Limb (tissue), 2 donors: ENCODE results near the gene AMDHD2.

ENCODE experiments used
- DNase-seq, 2 donors: peaks; one replicate each; pipeline ENCODE4 v3.0.0-alpha.2; 2016; ENCODE audit errors: extremely low spot score in 2 of 2

Gene AMDHD2

DNA sequence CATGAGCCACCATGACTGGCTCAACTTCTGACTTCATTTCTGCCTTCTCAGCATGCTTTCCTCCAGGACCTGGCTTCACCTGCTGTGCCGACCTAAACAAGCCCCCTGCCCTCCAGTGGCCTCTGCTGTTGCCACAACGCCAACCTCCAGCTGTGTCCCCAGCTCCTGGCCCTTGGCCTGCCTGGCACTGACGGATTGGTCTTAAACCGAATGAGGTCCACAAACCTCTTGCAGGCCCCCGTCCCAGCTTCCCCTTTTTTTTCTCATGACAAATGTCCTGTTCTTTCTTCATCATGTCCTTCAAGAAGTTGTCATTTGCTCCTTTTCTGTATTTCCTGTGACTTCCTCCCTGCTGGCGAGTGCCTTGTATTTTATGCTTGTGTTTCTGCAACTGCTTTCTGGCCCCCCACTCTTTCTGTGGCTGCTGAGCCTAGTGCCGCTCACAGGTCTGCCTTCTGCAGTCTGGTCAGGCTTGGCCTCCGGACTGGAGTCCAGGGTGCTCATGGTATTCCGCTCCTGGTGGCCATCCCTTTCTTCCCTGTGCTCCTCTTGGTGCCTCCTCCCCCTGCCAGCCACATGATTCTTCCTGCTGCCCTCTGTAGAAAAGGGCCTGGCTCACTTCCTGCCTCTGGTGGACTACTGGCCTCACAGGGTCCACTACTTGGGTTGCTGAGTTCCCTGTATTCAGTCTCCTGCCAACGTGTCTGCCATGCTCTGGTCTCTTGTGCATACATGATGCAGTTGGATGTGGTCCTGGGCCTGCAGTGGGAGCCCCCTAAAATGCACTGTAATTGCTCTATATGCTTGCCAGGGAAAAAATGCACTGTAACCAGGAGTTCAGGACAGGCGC lies 3.6 kb upstream of the AMDHD2 start:
- DNase-seq, result no peak

DNA sequence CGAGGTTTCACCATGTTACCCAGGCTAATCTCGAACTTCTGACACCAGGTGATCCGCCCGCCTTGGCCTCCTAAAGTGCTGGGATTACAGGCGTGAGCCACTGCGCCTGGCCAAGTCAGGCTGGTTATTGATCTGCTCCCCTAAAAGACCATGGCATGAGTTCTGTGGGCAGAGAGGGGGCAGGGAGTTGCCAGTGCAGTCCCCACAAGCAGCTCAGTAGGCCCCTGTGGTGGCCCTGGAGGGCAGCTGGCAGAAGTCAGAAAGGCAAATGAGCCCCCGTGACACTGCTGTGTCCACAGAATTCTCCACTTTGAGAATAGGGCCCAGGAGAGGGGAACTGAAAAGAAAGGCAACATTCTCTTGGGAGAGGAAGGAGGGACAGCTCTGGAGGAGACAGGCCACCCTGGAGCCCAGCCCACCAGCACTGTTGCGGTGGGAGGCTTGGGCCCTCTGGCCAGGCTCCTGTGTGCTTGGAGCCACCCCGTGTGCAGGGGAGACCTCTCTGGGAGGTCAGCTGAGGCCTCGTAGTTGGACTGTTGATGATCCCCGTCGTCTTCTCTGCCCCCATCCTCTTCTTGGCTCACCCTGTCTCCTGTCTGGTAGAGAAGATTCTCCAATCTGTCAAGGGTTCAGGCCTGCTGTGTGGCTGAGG lies 2.1 kb upstream of the AMDHD2 start:
- DNase-seq, result no peak

DNA sequence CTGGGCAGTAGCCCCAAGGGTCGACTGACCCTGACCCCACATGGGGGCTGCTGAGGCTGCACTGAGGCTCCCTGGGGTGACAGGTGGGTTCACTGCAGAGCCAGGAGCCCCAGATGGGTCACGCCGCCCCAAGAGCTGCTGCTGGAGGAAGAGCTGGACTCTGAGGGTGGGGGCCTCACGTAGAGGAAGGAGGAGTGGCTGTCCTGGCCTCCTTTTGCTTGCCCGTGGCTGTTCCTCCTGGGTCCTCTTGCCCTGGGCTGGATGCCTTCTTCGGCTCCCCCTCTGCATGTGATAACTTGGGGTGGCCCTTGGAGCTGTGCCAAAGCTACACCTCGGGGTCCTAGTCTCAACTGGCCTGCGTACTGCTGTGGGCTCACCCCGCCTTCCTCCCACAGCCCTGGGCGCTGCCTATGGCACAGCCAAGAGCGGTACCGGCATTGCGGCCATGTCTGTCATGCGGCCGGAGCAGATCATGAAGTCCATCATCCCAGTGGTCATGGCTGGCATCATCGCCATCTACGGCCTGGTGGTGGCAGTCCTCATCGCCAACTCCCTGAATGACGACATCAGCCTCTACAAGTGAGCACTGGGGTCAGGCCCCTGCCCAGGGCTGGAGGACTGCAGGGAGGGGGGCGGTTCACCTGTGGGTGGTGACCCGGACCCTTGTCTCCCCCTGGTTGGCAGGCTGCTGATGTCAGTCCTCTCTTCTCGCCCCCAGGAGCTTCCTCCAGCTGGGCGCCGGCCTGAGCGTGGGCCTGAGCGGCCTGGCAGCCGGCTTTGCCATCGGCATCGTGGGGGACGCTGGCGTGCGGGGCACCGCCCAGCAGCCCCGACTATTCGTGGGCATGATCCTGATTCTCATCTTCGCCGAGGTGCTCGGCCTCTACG lies 1.1 kb upstream of the AMDHD2 start:
- DNase-seq, result peak in 1 of 2 donors; percentile 37

DNA sequence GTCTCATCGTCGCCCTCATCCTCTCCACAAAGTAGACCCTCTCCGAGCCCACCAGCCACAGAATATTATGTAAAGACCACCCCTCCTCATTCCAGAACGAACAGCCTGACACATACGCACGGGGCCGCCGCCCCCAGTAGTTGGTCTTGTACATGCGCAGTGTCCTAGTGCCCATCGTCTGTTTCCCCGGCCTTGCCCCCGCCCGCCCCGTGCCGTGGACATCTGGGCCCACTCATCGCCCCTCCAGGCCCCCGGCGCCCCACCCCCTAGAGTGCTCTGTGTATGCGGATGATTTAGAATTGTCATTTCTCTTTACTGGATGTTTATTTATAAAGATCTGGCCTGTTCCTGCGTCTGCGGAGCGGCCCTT lies 475 bp upstream of the AMDHD2 start:
- DNase-seq, result no peak

DNA sequence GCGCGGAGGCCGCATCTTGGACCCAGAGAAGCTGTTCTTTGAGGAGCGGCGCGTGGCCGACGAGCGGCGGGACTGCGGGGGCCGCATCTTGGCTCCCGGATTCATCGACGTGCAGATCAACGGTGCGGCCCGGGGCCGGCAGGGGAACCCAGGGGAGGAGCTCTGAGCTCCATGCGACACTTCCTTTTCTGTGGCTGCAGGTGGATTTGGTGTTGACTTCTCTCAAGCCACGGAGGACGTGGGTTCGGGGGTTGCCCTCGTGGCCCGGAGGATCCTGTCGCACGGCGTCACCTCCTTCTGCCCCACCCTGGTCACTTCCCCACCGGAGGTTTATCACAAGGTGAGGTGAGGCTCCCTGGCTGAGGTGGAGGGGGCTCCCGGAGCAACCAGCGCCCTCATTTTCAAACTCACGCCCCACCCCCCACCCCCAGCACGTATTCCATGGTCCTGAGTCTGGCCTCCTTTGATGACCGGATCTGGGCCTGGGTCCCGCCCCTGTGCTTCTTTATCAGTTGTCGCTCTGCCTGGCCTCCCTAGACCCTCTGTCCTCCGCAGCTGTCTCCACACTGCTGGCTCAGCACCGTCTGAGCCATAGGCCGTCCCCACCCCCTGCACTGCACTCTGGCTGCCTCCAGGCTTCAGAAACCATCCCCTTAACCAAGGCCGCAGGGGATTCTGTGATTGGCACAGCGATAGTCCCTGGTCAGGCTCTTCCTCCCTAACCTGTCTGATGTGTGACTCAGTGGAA lies 787 bp downstream of the AMDHD2 start:
- peak in 1 of 2 donors; percentile 27 for DNase-seq

DNA sequence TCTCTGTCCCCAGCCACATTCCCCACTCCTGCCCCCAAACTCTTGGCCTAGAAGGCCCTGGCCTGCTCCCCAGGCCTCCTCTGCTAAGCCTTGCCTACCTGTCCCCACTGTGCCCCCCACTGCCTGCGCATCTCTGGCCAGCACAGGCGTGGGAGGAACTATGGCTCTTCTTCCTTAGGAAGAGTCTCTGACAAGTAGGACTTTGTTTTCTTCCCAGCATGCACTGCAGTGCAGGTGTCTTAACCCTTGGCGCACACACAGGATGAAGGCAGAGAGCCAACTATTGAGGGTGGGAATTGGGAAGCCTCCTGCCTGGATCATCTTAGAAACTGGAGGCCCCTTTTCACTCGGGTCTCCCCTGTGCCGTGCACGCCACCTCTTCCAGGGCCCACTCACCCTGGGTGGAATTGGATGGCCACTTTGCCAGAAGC lies 3.6 kb downstream of the AMDHD2 start:
- DNase-seq, result no peak

DNA sequence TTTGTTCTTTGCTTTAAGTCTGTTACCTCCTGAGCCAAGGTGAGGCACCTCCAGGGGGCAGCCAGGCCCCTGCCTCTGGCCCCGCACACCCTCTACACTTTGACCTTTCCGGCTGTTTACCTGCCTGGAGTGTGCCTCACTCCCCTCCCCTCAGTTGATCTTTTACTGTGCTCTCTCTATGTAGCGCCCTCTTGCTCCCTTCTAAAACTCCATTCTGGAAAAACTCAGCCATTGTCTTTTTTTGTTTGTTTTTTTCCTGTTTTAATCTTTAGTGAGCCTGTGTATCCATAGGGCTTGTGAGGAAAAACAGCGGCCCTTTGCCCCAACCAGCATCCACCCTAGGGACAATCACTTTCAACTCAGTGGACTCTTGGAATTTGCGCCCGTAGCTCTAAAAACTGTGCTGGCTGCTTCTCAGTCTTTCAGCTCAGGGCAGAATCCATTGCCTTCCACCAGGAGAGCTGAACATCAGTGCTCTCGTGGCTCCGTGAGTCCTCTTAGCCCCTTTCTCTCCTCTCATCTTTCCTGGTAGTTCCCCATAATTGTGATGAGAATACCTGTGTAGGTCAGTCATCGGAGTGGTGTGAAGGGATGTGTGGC lies 4.3 kb downstream of the AMDHD2 start:
- DNase-seq, result no peak

DNA sequence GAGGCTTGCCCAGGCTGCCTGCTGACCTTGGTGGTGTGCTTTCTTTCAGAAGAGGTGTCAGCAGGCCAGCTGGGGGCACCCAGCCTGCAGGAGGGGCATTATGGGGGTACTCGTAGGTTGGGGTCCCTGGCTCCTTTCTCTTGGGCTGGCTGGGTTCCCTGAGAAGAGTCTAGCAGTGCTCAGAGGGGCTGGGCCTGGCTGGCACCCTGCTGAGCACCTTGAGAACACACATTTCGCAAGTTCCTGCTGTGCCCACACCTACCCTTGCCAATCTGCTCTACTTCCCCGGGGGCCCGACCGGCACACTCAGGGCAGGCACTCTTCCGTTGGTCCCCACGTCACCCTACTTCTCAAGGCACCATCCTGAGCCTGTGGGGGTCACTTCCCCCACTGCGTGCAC lies 6.0 kb downstream of the AMDHD2 start:
- DNase-seq, result no peak

DNA sequence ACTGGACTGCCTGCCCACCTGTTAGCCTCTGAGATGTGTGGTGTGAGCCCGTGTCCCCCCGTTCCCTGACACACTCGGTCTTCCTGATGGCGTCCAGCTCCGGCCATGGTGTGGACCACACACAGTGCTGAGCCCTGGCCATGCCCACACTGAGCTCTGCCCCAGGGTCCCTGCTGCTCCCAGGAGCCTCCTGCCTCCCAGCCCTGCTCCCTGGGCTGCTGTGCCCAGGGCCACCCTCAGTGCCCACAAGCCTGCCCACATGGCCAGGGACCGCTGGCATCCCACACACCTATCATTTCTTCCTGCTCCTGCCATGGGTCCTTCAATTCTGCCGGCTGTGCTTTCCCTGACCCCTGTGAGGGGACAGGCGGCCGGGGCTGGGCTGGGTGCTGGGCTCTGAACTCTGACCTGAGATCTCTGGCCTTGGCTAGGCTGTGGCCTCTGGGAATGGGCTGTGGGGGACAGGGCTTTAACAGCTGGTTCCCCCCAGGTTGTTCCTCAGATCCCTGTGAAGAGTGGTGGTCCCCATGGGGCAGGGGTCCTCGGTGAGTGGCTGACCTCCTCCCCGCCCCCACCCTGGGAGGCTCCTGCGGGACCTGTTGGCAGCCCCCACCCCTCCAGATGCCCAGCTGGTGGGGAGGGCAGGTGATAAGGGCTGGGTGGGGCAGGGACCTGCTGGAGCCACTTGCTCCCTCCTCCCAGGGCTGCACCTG lies 7.1 kb downstream of the AMDHD2 start:
- no peak for DNase-seq

DNA sequence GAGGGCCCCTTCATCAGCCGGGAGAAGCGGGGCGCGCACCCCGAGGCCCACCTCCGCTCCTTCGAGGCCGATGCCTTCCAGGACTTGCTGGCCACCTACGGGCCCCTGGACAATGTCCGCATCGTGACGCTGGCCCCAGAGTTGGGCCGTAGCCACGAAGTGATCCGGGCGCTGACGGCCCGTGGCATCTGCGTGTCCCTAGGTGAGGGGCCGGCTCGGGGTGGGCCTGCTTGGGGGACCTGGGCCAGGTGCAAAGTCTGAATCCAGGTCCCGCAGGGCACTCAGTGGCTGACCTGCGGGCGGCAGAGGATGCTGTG lies 7.6 kb downstream of the AMDHD2 start:
- no peak for DNase-seq

DNA sequence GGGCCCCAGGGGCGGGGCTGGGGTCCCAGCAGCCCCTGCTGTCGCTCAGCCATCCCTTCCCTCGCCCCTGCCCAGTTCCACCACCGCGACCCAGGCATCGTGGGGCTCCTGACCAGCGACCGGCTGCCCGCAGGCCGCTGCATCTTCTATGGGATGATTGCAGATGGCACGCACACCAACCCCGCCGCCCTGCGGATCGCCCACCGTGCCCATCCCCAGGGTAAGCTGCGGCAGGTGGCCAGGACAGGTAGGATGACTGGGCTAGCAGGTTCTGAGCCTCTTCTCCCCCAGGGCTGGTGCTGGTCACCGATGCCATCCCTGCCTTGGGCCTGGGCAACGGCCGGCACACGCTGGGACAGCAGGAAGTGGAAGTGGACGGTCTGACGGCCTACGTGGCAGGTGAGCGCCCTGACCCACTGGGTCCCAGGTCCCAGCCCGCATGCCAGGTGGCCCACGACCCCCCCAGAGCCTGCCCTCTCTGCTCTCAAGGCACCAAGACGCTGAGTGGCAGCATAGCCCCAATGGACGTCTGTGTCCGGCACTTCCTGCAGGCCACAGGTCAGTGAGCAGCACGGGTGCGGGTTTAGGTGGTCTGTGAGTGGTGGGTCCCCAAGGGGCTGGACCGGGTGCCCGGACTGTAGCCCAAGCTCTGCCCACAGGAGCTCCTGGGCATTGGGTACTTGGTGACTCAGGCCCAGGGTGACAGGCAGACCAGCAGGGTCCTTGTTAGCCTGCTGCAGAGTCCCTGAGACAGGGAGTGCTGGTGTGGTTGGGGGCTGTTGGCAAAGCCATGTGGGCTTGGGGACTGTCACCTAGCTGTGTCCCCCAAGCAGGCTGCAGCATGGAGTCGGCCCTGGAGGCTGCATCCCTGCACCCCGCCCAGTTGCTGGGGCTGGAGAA lies 8.2 kb downstream of the AMDHD2 start:
- no peak for DNase-seq

DNA sequence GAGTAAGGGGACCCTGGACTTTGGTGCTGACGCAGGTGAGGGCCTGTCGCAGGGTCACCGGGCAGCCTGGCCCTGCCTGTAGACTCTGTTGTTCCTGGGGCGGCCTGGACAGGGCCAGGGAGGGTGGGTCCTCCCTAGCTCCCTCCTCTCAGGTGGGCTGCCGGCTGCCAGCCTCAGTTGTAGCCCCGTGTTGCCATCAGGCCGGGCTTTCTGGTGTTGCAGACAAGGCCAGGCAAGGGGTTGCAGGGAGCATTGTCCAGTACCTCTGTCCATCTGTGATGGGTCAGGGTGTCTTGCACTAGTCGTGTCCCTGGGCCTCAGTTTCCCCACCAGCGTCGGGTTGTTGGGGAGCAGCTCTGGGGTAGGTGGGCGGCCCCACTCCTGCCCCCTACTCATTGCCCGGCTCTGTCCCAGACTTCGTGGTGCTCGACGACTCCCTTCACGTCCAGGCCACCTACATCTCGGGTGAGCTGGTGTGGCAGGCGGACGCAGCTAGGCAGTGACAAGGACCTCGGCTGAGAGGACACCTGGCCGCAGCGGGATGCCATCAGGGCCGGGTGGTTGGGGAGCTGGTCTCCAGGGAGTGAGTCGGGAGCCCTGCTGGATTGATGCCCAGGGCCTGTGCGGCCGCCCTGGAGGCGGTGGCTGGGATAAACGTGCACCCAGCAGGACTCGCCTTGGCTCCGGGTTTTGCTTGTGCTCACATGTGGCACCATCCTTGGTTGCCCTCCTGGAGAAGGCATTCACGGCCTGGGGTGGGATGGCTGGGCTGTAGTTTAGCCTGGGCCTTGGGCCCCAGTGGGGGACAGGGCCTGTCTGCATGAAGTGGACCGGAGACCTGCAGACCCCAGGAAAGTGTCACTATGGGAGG lies 9.1 kb downstream of the AMDHD2 start:
- DNase-seq, result no peak

DNA sequence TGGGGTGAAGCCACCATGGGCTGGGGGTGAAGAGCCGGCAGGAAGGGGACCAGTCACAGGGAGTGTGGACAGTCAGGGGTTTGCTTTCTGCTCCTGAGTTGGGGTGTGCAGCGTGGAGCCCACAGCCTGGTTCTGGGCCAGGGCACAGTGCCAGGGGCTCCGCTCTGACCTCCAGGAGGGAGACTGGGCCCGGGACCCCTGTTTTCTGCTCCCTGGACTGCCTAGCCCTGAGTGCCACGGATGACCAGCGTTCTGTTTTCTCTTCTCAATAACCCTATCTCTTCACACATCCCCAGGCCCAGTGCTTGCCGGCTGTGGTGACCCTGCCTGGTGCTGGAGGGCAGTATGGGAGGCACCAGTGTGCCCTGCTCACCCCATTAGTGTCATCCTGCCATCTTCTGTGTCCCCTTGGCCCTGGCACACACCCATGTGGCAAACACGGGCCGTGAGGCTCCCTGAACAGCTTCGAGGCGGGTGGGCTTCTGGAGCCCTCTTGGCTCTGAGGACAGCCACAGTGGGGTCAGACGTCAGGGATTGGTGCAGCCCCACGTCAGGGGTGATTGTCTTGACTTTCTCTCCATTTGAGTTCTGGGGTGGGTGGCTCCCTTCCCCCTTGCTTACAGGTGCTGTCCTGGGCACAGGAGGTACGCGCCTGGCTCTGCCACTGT lies 9.9 kb downstream of the AMDHD2 start:
- no peak for DNase-seq

DNA sequence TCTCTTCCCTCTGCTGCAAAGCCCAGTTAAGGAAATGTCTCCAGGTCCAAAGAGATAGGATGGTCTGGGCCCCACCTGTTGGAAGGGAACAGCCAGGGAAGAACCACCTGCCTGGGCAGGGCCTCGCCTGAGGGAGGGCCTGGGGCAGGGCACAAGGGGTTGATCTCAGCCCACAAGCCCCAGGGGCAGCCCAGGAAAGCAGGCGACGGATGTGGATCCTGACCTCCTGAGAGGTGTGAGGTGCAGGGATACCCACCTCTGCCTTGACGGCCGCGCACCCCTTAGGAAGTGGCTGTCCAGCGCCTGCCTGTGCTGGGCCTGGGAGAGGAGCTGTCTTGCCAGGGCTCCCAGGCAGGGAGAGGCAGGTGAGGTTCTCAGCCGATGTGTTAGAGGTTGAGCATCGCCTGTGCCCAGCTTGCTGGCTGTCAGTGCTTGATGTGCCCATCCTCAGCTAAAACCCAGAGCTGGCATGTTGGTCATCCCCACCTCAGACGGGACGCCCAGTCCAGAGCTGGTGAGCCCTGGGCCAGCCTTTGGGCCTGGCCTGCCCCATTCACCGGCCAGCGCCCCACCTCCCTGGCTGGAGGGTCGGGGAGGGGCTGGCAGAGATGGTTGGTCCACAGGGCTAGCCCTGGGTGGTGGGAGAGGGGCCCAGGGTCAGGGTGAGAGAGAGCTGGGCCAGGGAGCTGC lies 10.6 kb downstream of the AMDHD2 start:
- DNase-seq, result no peak

DNA sequence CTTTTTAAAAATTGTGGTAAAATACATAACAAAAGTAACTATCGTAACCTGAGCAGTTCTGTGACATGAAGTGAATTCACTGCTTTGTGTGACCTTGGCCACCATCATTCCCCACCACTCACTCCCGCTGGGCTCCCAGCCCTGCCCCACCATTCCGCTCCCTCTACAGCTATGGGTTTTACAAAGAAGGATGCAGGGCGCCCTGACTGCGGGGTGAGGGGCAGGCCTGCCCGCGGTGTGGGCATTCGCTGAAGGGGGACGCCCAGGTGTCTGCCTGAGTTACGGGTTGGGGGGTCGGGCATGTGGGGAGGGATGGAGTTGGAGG lies 11.2 kb downstream of the AMDHD2 start, which contains the start of gene CEMP1:
CEMP1 (minus strand) TSS at position 38 of the 325 bp plus-strand sequence. CDS start 335 bp downstream, outside the sequence.
- DNase-seq, result no peak

DNA sequence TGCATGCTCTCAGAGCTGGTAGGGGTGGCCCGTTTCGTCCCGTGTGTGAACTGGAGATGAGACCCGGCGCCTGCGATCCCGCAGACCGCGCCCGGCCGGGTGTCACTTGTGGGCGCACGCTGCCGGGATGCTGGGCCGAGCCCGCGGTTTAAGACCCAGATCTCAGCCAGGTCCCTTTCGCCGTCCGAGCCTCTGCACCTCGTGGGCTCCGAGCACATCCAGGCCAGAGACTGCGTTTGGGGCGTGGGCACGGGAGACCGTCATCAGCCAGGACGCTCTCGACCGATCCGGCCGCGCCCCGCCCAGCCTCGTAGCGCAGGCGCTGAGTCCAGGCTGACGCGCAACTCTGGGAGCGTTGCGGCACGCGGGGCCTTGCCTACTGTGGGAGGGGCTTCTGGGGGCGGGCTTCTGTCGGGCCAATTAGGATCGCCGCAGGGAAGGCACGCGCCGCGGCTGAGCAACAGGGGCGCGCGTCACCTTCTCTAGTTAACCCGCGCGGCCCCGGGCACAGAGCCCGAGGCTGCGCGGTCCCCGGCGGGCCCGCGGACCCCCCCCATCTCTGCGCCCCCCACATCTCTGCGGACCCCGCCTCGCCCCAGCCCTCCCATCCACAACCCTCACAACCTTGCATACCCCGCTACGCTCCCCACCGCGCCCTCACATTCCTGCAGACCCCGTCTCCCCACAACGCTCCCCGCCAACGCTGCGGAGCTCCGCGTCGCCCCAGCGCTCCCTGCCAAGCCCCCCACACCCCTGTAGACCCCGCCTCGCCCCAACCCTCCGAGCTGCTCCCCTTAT lies 11.7 kb downstream of the AMDHD2 start:
- peak; percentile 95 to 97 for DNase-seq
